Adrenal gland (tissue), 5 donors: ENCODE measurements around the gene PGA3.

ENCODE experiments used
- POLR2A ChIP-seq, 2 donors: fragments of 450-650 bp; IDR thresholded peaks; one replicate each; pipeline ENCODE4 v1.6.1; 2017; ENCODE audit warnings: antibody characterized with exemption in 2 of 2, mild to moderate bottlenecking in 2 of 2, moderate library complexity in 1 of 2
- TF ChIP-seq, protein P1 (sequence below), 6 experiments: fragments of 450-650 bp in 4 of 6; fragments of 200-600 bp in 2 of 6; sonication (generic) in 1 of 6; IDR thresholded peaks; 1 replicate in 5 of 6; 2 replicates in 1 of 6; pipeline versions ENCODE4 v1.5.1 to v1.8.0; 2016 to 2021; ENCODE audit warnings: antibody characterized with exemption in 6 of 6, mild to moderate bottlenecking in 2 of 6, moderate library complexity in 1 of 6
- donor health status: DM: no; HTN: no; CAD: no.

- TF ChIP-seq, protein P1, sequence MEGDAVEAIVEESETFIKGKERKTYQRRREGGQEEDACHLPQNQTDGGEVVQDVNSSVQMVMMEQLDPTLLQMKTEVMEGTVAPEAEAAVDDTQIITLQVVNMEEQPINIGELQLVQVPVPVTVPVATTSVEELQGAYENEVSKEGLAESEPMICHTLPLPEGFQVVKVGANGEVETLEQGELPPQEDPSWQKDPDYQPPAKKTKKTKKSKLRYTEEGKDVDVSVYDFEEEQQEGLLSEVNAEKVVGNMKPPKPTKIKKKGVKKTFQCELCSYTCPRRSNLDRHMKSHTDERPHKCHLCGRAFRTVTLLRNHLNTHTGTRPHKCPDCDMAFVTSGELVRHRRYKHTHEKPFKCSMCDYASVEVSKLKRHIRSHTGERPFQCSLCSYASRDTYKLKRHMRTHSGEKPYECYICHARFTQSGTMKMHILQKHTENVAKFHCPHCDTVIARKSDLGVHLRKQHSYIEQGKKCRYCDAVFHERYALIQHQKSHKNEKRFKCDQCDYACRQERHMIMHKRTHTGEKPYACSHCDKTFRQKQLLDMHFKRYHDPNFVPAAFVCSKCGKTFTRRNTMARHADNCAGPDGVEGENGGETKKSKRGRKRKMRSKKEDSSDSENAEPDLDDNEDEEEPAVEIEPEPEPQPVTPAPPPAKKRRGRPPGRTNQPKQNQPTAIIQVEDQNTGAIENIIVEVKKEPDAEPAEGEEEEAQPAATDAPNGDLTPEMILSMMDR (IDR thresholded peaks at IDR 0.05), result peak in 5 of 6 experiments; percentile 23 to 51 (median 41)
- no peak for TF ChIP-seq POLR2A (IDR thresholded peaks at IDR 0.05)
These were observed 29.9 kb upstream of the PGA3 start for GRCh38 chr11:61173456-61173855.
